ENCODE results near the gene RAMP1.

RAMP1 gene

GRCh38 chr2:237820421-237820820, 39.0 kb upstream of the RAMP1 start:
- no peak for ATAC-seq (ENCODE audit: low read depth)
- DNase-seq (ENCODE audit: low spot score) = no peak
- no peaks in the 10 kb centered on the region for H3K36me3 ChIP-seq (ENCODE audit: low read depth)
- no peaks in the 10 kb centered on the region for H3K9me3 ChIP-seq (ENCODE audit: severe bottlenecking)
- no peak overlapping the region for H3K27ac ChIP-seq (ENCODE audit: poor library complexity, severe bottlenecking)
- no peak for TF ChIP-seq CTCF (IDR thresholded peaks at IDR 0.05; ENCODE audit: poor library complexity, severe bottlenecking)
- H3K4me3 ChIP-seq (ENCODE audit: severe bottlenecking) = no peak overlapping the region
- no peaks in the 10 kb centered on the region for H3K27me3 ChIP-seq (ENCODE audit: insufficient read depth, poor library complexity, severe bottlenecking)
- peaks cover 15% of the 10 kb centered on the region for H3K4me1 ChIP-seq (ENCODE audit: insufficient read depth, poor library complexity, severe bottlenecking)

GRCh38 chr2:237823544-237823943, 35.9 kb upstream of the RAMP1 start:
- Histone ChIP-seq H3K9me3 (ENCODE audit: severe bottlenecking) (no peaks in the 10 kb centered on the region), H3K4me1 (ENCODE audit: insufficient read depth, poor library complexity, severe bottlenecking) (peaks cover 10% of the 10 kb centered on the region), H3K27me3 (ENCODE audit: insufficient read depth, poor library complexity, severe bottlenecking) (no peaks in the 10 kb centered on the region), H3K36me3 (ENCODE audit: low read depth) (no peaks in the 10 kb centered on the region), H3K27ac (ENCODE audit: poor library complexity, severe bottlenecking) (no peak overlapping the region), H3K4me3 (ENCODE audit: severe bottlenecking) (no peak overlapping the region)
- DNase-seq (ENCODE audit: low spot score) (no peak), ATAC-seq (ENCODE audit: low read depth) (no peak)
- no peak for TF ChIP-seq CTCF (IDR thresholded peaks at IDR 0.05; ENCODE audit: poor library complexity, severe bottlenecking)

GRCh38 chr2:237824085-237824484, 35.3 kb upstream of the RAMP1 start:
- no peak for TF ChIP-seq CTCF (IDR thresholded peaks at IDR 0.05; ENCODE audit: poor library complexity, severe bottlenecking)
- Histone ChIP-seq H3K27me3 (ENCODE audit: insufficient read depth, poor library complexity, severe bottlenecking) (no peaks in the 10 kb centered on the region), H3K9me3 (ENCODE audit: severe bottlenecking) (no peaks in the 10 kb centered on the region), H3K4me1 (ENCODE audit: insufficient read depth, poor library complexity, severe bottlenecking) (peaks cover 8% of the 10 kb centered on the region), H3K36me3 (ENCODE audit: low read depth) (no peaks in the 10 kb centered on the region), H3K27ac (ENCODE audit: poor library complexity, severe bottlenecking) (no peak overlapping the region), H3K4me3 (ENCODE audit: severe bottlenecking) (no peak overlapping the region)
- no peak for DNase-seq (ENCODE audit: low spot score)
- no peak for ATAC-seq (ENCODE audit: low read depth)

- Histone ChIP-seq H3K9me3 (ENCODE audit: severe bottlenecking) (no peaks in the 10 kb centered on the region), H3K27me3 (ENCODE audit: insufficient read depth, poor library complexity, severe bottlenecking) (no peaks in the 10 kb centered on the region), H3K4me1 (ENCODE audit: insufficient read depth, poor library complexity, severe bottlenecking) (peaks cover 3% of the 10 kb centered on the region), H3K36me3 (ENCODE audit: low read depth) (no peaks in the 10 kb centered on the region), H3K27ac (ENCODE audit: poor library complexity, severe bottlenecking) (no peak overlapping the region), H3K4me3 (ENCODE audit: severe bottlenecking) (no peak overlapping the region)
- DNase-seq (ENCODE audit: low spot score) (no peak), ATAC-seq (ENCODE audit: low read depth) (no peak)
- TF ChIP-seq CTCF (IDR thresholded peaks at IDR 0.05; ENCODE audit: poor library complexity, severe bottlenecking) = no peak
Observed at GRCh38 chr2:237827421-237827987, 31.9 kb upstream of the RAMP1 start.

GRCh38 chr2:237830522-237830921, 28.9 kb upstream of the RAMP1 start:
- peaks cover 3% of the 10 kb centered on the region for H3K4me1 ChIP-seq (ENCODE audit: insufficient read depth, poor library complexity, severe bottlenecking)
- TF ChIP-seq CTCF (IDR thresholded peaks at IDR 0.05; ENCODE audit: poor library complexity, severe bottlenecking) = no peak
- H3K27me3 ChIP-seq (ENCODE audit: insufficient read depth, poor library complexity, severe bottlenecking) = no peaks in the 10 kb centered on the region
- no peaks in the 10 kb centered on the region for H3K9me3 ChIP-seq (ENCODE audit: severe bottlenecking)
- no peak overlapping the region for H3K4me3 ChIP-seq (ENCODE audit: severe bottlenecking)
- DNase-seq (ENCODE audit: low spot score) (no peak), ATAC-seq (ENCODE audit: low read depth) (no peak)
- no peak overlapping the region for H3K27ac ChIP-seq (ENCODE audit: poor library complexity, severe bottlenecking)
- no peaks in the 10 kb centered on the region for H3K36me3 ChIP-seq (ENCODE audit: low read depth)
